Measurements from ENCODE around the gene MNDA. TPM values are rescaled to one million over a fixed set of nuclear protein-coding genes. Genes with fewer than 3 reads are reported as not detected.

Gene MNDA
- total RNA-seq, 1 experiment from 2014 or later, result not detected

- H3K36me3 Mint-ChIP-seq (ENCODE audit: insufficient read depth, unreplicated experiment), result no peaks in the 10 kb centered on the region
- no TSS peak for BruUV-seq (replicated peaks)
- peaks cover 27% of the 10 kb centered on the region for H3K27me3 Mint-ChIP-seq (ENCODE audit: insufficient read depth, unreplicated experiment)
- POLR2A ChIA-PET, result no interaction called here
- no peak for TF ChIP-seq CTCF (IDR thresholded peaks at IDR 0.05; ENCODE audit: unreplicated experiment)
- H3K4me1 Mint-ChIP-seq (ENCODE audit: insufficient read depth, unreplicated experiment), result no peaks in the 10 kb centered on the region
- H3K4me3 Mint-ChIP-seq (ENCODE audit: unreplicated experiment), result no peak overlapping the region
- no peak for DNase-seq (ENCODE audit: unreplicated experiment)
- no peaks in the 10 kb centered on the region for H3K9me3 Mint-ChIP-seq (ENCODE audit: unreplicated experiment)
- CTCF ChIA-PET, result no interaction called here
- no peak overlapping the region for H3K27ac Mint-ChIP-seq (ENCODE audit: low read depth, unreplicated experiment)
- intact Hi-C loops (cut with micrococcal nuclease), result no loop called here
These were observed 18.8 kb upstream of the MNDA start for GRCh38 chr1:158812336-158812735.

- H3K27ac Mint-ChIP-seq (ENCODE audit: low read depth, unreplicated experiment), result no peak overlapping the region
- H3K9me3 Mint-ChIP-seq (ENCODE audit: unreplicated experiment), result no peaks in the 10 kb centered on the region
- intact Hi-C loops (cut with micrococcal nuclease), result no loop called here
- peaks cover 27% of the 10 kb centered on the region for H3K27me3 Mint-ChIP-seq (ENCODE audit: insufficient read depth, unreplicated experiment)
- no peak overlapping the region for H3K4me3 Mint-ChIP-seq (ENCODE audit: unreplicated experiment)
- no TSS peak for BruUV-seq (replicated peaks)
- no peak for TF ChIP-seq CTCF (IDR thresholded peaks at IDR 0.05; ENCODE audit: unreplicated experiment)
- DNase-seq (ENCODE audit: unreplicated experiment), result no peak
- CTCF ChIA-PET, result interaction anchor here (0.6 to 0.7 kb wide), 2 partner anchors 42 to 173 kb away, joined by 3 to 4 read pairs; no protein-coding TSS in a partner anchor
- POLR2A ChIA-PET, result no interaction called here
- no peaks in the 10 kb centered on the region for H3K4me1 Mint-ChIP-seq (ENCODE audit: insufficient read depth, unreplicated experiment)
- H3K36me3 Mint-ChIP-seq (ENCODE audit: insufficient read depth, unreplicated experiment), result no peaks in the 10 kb centered on the region
These were observed 18.0 kb upstream of the MNDA start for GRCh38 chr1:158813164-158813563.

GRCh38 chr1:158814970-158815369, 16.2 kb upstream of the MNDA start:
- Mint-ChIP-seq H3K9me3 (ENCODE audit: unreplicated experiment) (no peaks in the 10 kb centered on the region), H3K27ac (ENCODE audit: low read depth, unreplicated experiment) (no peak overlapping the region), H3K4me1 (ENCODE audit: insufficient read depth, unreplicated experiment) (no peaks in the 10 kb centered on the region), H3K4me3 (ENCODE audit: unreplicated experiment) (no peak overlapping the region), H3K27me3 (ENCODE audit: insufficient read depth, unreplicated experiment) (peaks cover 43% of the 10 kb centered on the region), H3K36me3 (ENCODE audit: insufficient read depth, unreplicated experiment) (no peaks in the 10 kb centered on the region)
- no peak for TF ChIP-seq CTCF (IDR thresholded peaks at IDR 0.05; ENCODE audit: unreplicated experiment)
- no peak for DNase-seq (ENCODE audit: unreplicated experiment)
- ChIA-PET POLR2A (no interaction called here), CTCF (no interaction called here)
- BruUV-seq (replicated peaks), result no TSS peak
- intact Hi-C loops (cut with micrococcal nuclease), result no loop called here

- no peak for TF ChIP-seq CTCF (IDR thresholded peaks at IDR 0.05; ENCODE audit: unreplicated experiment)
- H3K27me3 Mint-ChIP-seq (ENCODE audit: insufficient read depth, unreplicated experiment), result peaks cover 60% of the 10 kb centered on the region
- no peaks in the 10 kb centered on the region for H3K9me3 Mint-ChIP-seq (ENCODE audit: unreplicated experiment)
- H3K36me3 Mint-ChIP-seq (ENCODE audit: insufficient read depth, unreplicated experiment), result no peaks in the 10 kb centered on the region
- no TSS peak for BruUV-seq (replicated peaks)
- H3K27ac Mint-ChIP-seq (ENCODE audit: low read depth, unreplicated experiment), result no peak overlapping the region
- no peak for DNase-seq (ENCODE audit: unreplicated experiment)
- no peak overlapping the region for H3K4me3 Mint-ChIP-seq (ENCODE audit: unreplicated experiment)
- intact Hi-C loops (cut with micrococcal nuclease), result no loop called here
- H3K4me1 Mint-ChIP-seq (ENCODE audit: insufficient read depth, unreplicated experiment), result no peaks in the 10 kb centered on the region
- ChIA-PET POLR2A (no interaction called here), CTCF (interaction anchor here (0.6 to 1.0 kb wide), 2 partner anchors 24 to 240 kb away, joined by 3 to 4 read pairs; no protein-coding TSS in a partner anchor)
These were observed 12.6 kb upstream of the MNDA start for GRCh38 chr1:158818560-158818959.
